HepG2 (cell line): ENCODE data around the gene MFRP. TPM values are rescaled to one million over a fixed set of nuclear protein-coding genes. Genes with fewer than 3 reads are reported as not detected.

Experiments
- AKAP8 ChIP-seq: sonication (generic); formaldehyde crosslinking; IDR thresholded peaks from 2 replicates; pipeline ENCODE4 v1.5.1; 2020; ENCODE audit warnings: mild to moderate bottlenecking, missing genetic modification reagents
- ATAD3A ChIP-seq: sonication (generic); formaldehyde crosslinking; IDR thresholded peaks from 2 replicates; pipeline ENCODE4 v1.4.0; 2020; ENCODE audit warnings: missing genetic modification reagents
- ATF6 ChIP-seq: sonication (generic); formaldehyde crosslinking; conservative IDR thresholded peaks from 2 replicates; pipeline ENCODE4 v1.4.0; 2020; ENCODE audit warnings: missing genetic modification reagents
- DPF2 ChIP-seq: sonication (generic); formaldehyde crosslinking; IDR thresholded peaks from 2 replicates; pipeline ENCODE4 v1.4.0; 2020; ENCODE audit warnings: mild to moderate bottlenecking, low read depth, missing genetic modification reagents, borderline replicate concordance
- GFI1 ChIP-seq: sonication (generic); formaldehyde crosslinking; IDR thresholded peaks from 2 replicates; pipeline ENCODE4 v1.5.0; 2020; ENCODE audit warnings: missing genetic modification reagents, mild to moderate bottlenecking, borderline replicate concordance
- HNRNPLL ChIP-seq: fragments of 200-400 bp; formaldehyde crosslinking; IDR thresholded peaks from 2 replicates; pipeline ENCODE4 v1.6.1; 2017; ENCODE audit warnings: mild to moderate bottlenecking, low read depth, low read length; ENCODE audit not compliant: poor library complexity, severe bottlenecking
- LBX2 ChIP-seq: sonication (generic); formaldehyde crosslinking; IDR thresholded peaks from 2 replicates; pipeline ENCODE4 v1.5.0; 2020; ENCODE audit warnings: missing genetic modification reagents, mild to moderate bottlenecking, borderline replicate concordance
- MATR3 ChIP-seq: sonication (generic); formaldehyde crosslinking; IDR thresholded peaks from 2 replicates; pipeline ENCODE4 v1.4.0; 2020; ENCODE audit warnings: missing genetic modification reagents
- MBNL3 ChIP-seq: fragments of 250-450 bp; sonication (Bioruptor Pico); conservative IDR thresholded peaks from 2 replicates; pipeline ENCODE4 v1.8.0; 2022; ENCODE audit warnings: mild to moderate bottlenecking, inconsistent platforms
- MIXL1 ChIP-seq: IDR thresholded peaks from 2 replicates; pipeline ENCODE4 v1.6.1; 2016
- NCOA2 ChIP-seq: sonication (generic); formaldehyde crosslinking; IDR thresholded peaks from 2 replicates; pipeline ENCODE4 v1.8.0; 2022; ENCODE audit warnings: inconsistent platforms
- NR2C2 ChIP-seq: sonication (generic); formaldehyde crosslinking; IDR thresholded peaks from 2 replicates; pipeline ENCODE4 v1.4.0; 2020; ENCODE audit warnings: missing genetic modification reagents, mild to moderate bottlenecking, moderate library complexity, borderline replicate concordance
- PITX1 ChIP-seq: sonication (generic); formaldehyde crosslinking; IDR thresholded peaks from 2 replicates; pipeline ENCODE4 v1.5.1; 2020; ENCODE audit warnings: mild to moderate bottlenecking, missing genetic modification reagents
- PPARG ChIP-seq: conservative IDR thresholded peaks from 2 replicates; pipeline ENCODE4 v1.6.1; 2016; ENCODE audit warnings: missing biosample characterization, missing genetic modification reagents
- PRDM15 ChIP-seq: sonication (generic); formaldehyde crosslinking; IDR thresholded peaks from 2 replicates; pipeline ENCODE4 v1.4.0; 2020; ENCODE audit warnings: missing genetic modification reagents
- SRY ChIP-seq: sonication (generic); formaldehyde crosslinking; IDR thresholded peaks from 2 replicates; pipeline ENCODE4 v1.8.0; 2022; ENCODE audit warnings: mild to moderate bottlenecking, missing genetic modification reagents
- TGIF2 ChIP-seq: IDR thresholded peaks from 2 replicates; pipeline ENCODE4 v1.6.1; 2016; ENCODE audit warnings: control low read depth, missing compliant biosample characterization
- ZBTB39 ChIP-seq: sonication (generic); formaldehyde crosslinking; IDR thresholded peaks from 2 replicates; pipeline ENCODE4 v1.5.0; 2020; ENCODE audit warnings: missing genetic modification reagents
- ZFP37 ChIP-seq: sonication (generic); formaldehyde crosslinking; IDR thresholded peaks from 2 replicates; pipeline ENCODE4 v1.4.0; 2020; ENCODE audit warnings: missing genetic modification reagents, borderline replicate concordance
- ZMYM3 ChIP-seq: sonication (generic); formaldehyde crosslinking; IDR thresholded peaks from 2 replicates; pipeline ENCODE4 v1.5.1; 2020; ENCODE audit warnings: mild to moderate bottlenecking, missing genetic modification reagents
- ZNF552 ChIP-seq: sonication (generic); formaldehyde crosslinking; IDR thresholded peaks from 2 replicates; pipeline ENCODE4 v1.9.0; 2022; ENCODE audit warnings: missing genetic modification reagents, mild to moderate bottlenecking, borderline replicate concordance
- ZNF773 ChIP-seq: sonication (generic); formaldehyde crosslinking; IDR thresholded peaks from 2 replicates; pipeline ENCODE4 v1.4.0; 2020; ENCODE audit warnings: missing genetic modification reagents, borderline replicate concordance
- ZNF792 ChIP-seq: IDR thresholded peaks from 2 replicates; pipeline ENCODE4 v1.6.1; 2016
- polyA plus RNA-seq, 8 experiments: library from polyadenylated mRNA; depleted of rRNA in 3 of 8; stranded (reverse) in 7 of 8; unstranded in 1 of 8; fragments of >200 nt; fragmentation: Illumina TruSeq in 4 of 8; extraction: Trizol in 4 of 8; gene quantifications; 2 replicates each; pipeline versions ENCODE4 v1.2.1 to v1.2.3, GENCODE V29; 2011 to 2016; ENCODE audit warnings: low read depth in 4 of 8, missing spikeins in 1 of 8, mixed read lengths in 1 of 8; ENCODE audit not compliant: insufficient read depth in 1 of 8
- total RNA-seq, 5 experiments: library from RNA; depleted of rRNA; stranded (reverse); fragments of >200 nt; fragmentation: Illumina TruSeq; extraction: Trizol; gene quantifications; 2 replicates each; pipeline ENCODE4 v1.2.3, GENCODE V29; 2016; ENCODE audit warnings: low read depth in 1 of 5

MFRP gene
- total and polyA plus RNA-seq, 2 of the 13 experiments (the other 11 are each of a cell fraction or from before 2014, with no cell fraction given) = not detected

GRCh38 chr11:119381181-119381988 is 34.9 kb upstream of the MFRP start, which contains the start of gene USP2 (continued):
- no peak for TF ChIP-seq AKAP8 (CRISPR knock-in tag)
- no peak for TF ChIP-seq DPF2 (CRISPR knock-in tag)
- no peak for TF ChIP-seq ZFP37 (CRISPR knock-in tag)
- TF ChIP-seq TGIF2 (CRISPR knock-in tag) = peak; percentile 94
- peak; percentile 32 for TF ChIP-seq MIXL1 (CRISPR knock-in tag)
- TF ChIP-seq PRDM15 = no peak
- TF ChIP-seq ATAD3A = no peak
- peak; percentile 76; the same call in 1 of the 2 replicates for TF ChIP-seq GFI1 (CRISPR knock-in tag)
- TF ChIP-seq NR2C2 = no peak
- TF ChIP-seq HNRNPLL = peak; percentile 55
- TF ChIP-seq PPARG (CRISPR knock-in tag) = peak; percentile 42; the same call in 1 of the 2 replicates
- TF ChIP-seq ZNF552 = no peak
- no peak for TF ChIP-seq MBNL3 (CRISPR knock-in tag)
- no peak for TF ChIP-seq ATF6 (CRISPR knock-in tag)
- TF ChIP-seq ZMYM3 = no peak
- 0 out of 2 replicates have a peak, but pooled peaks have one; percentile 14 for TF ChIP-seq ZNF773 (CRISPR knock-in tag)
- TF ChIP-seq NCOA2 (CRISPR knock-in tag) = peak; percentile 55
- no peak for TF ChIP-seq PITX1 (CRISPR knock-in tag)
- peak; percentile 86; the same call in 1 of the 2 replicates for TF ChIP-seq ZNF792 (CRISPR knock-in tag)
- TF ChIP-seq SRY = peak; percentile 85; the same call in 1 of the 2 replicates
- TF ChIP-seq LBX2 (CRISPR knock-in tag) = no peak
- TF ChIP-seq ZBTB39 = no peak
- no peak for TF ChIP-seq MATR3 (CRISPR knock-in tag)
